CD4-positive, alpha-beta memory T cell (primary cell): ENCODE data around the gene TMA7. TPM values are rescaled to one million over a fixed set of nuclear protein-coding genes. Genes with fewer than 3 reads are reported as not detected.

Experiments
- CTCF ChIA-PET: fragments of 350-600 bp; sonication (Branson Sonifier 250); formaldehyde crosslinking; loops from one replicate; lab custom pipeline; 2021; ENCODE audit warnings: inconsistent platforms; ENCODE audit not compliant: partially characterized antibody; lab: Charles Lee
- POLR2A ChIA-PET: fragments of 350-600 bp; sonication (Branson Sonifier 250); formaldehyde crosslinking; loops from one replicate; lab custom pipeline; 2021; ENCODE audit not compliant: partially characterized antibody; lab: Charles Lee
- DNase-seq, 5 donors: peaks; one replicate each; pipeline versions ENCODE4 v3.0.0 to v3.0.0-alpha.2; 2020 to 2022; ENCODE audit warnings: mixed read lengths in 1 of 5
- H3K27ac ChIP-seq: one replicate; pipeline ENCODE4 v1.7.0; 2013; ENCODE audit warnings: low read depth, low read length
- H3K27me3 ChIP-seq: 2 replicates; pipeline ENCODE4 v1.7.0; 2013; ENCODE audit warnings: mild to moderate bottlenecking, low read length, moderate library complexity; ENCODE audit not compliant: insufficient read depth
- H3K36me3 ChIP-seq: 2 replicates; pipeline ENCODE4 v1.7.0; 2013; ENCODE audit warnings: mild to moderate bottlenecking, low read length, moderate library complexity; ENCODE audit not compliant: insufficient read depth
- H3K4me1 ChIP-seq: 2 replicates; pipeline ENCODE4 v1.7.0; 2013; ENCODE audit warnings: mild to moderate bottlenecking, low read length, moderate library complexity; ENCODE audit not compliant: insufficient read depth
- H3K4me3 ChIP-seq, 2 donors: one replicate each; pipeline ENCODE4 v1.7.0; 2013; ENCODE audit warnings: low read length in 2 of 2, mild to moderate bottlenecking in 1 of 2
- H3K9me3 ChIP-seq, 2 donors: one replicate each; pipeline ENCODE4 v1.7.0; 2013; ENCODE audit warnings: low read length in 2 of 2, control low read depth in 1 of 2; ENCODE audit not compliant: control insufficient read depth in 1 of 2
- H3K27ac Mint-ChIP-seq, 7 donors: one replicate each; pipeline ENCODE4 v1.8.0; 2020 to 2021; ENCODE audit warnings: mixed read lengths in 7 of 7, mild to moderate bottlenecking in 6 of 7, inconsistent platforms in 3 of 7, moderate library complexity in 3 of 7
- H3K27me3 Mint-ChIP-seq, 2 donors: one replicate each; pipeline ENCODE4 v1.8.0; 2020 to 2021; ENCODE audit warnings: mixed read lengths in 2 of 2
- H3K36me3 Mint-ChIP-seq, 2 donors: one replicate each; pipeline ENCODE4 v1.8.0; 2020 to 2021; ENCODE audit warnings: mixed read lengths in 2 of 2, inconsistent platforms in 1 of 2, mild to moderate bottlenecking in 1 of 2
- H3K4me1 Mint-ChIP-seq, 4 donors: one replicate each; pipeline ENCODE4 v1.8.0; 2020 to 2021; ENCODE audit warnings: mixed read lengths in 4 of 4, mild to moderate bottlenecking in 1 of 4
- H3K4me3 Mint-ChIP-seq, 8 donors: one replicate each; pipeline ENCODE4 v1.8.0; 2020 to 2021; ENCODE audit warnings: mixed read lengths in 8 of 8, mild to moderate bottlenecking in 7 of 8, moderate library complexity in 6 of 8, inconsistent platforms in 3 of 8
- H3K9me3 Mint-ChIP-seq, 8 donors: one replicate each; pipeline ENCODE4 v1.8.0; 2020 to 2021; ENCODE audit warnings: mixed read lengths in 8 of 8, mild to moderate bottlenecking in 5 of 8, inconsistent platforms in 3 of 8, moderate library complexity in 1 of 8
- intact Hi-C: fragments of 100-400 bp; cut with micrococcal nuclease; formaldehyde crosslinking; loops from one replicate; pipeline ENCODE4 v1.15.1; 2023
- polyA plus RNA-seq, 2 donors: library from polyadenylated mRNA; unstranded; fragments of 300-500 nt; fragmentation: Illumina TruSeq; gene quantifications; one replicate each; pipeline ENCODE4 v1.2.3, GENCODE V29; 2021
- total RNA-seq, 2 experiments: library from RNA; stranded (reverse); gene quantifications; one replicate each; pipeline ENCODE4 v1.2.3, GENCODE V29; 2021

The TMA7 gene
- total and polyA plus RNA-seq, 4 experiments from 2014 or later: 309 to 952 (median 537) TPM

DNA sequence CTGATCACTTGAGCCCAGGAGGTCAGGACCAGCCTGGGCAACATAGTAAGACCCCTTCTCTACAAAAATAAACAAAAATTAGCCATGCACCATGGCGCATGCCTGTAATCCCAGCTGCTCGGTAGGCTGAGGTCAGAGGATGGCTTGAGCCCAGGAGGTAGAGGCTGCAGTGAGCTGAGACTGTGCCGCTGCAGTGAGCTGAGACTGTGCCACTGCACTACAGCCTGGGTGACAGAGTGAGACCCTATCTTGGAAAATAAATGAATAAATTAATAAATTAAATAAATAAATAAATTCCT is 53.1 kb downstream of the TMA7 start:
- H3K36me3 ChIP-seq: no peaks in the 10 kb centered on the region
- Mint-ChIP-seq H3K4me3 (no peak overlapping the region), H3K4me1 (peaks cover 0 to 3% (median under 1%) of the 10 kb centered on the region in 4 donors), H3K9me3 (no peaks in the 10 kb centered on the region), H3K27me3 (no peaks in the 10 kb centered on the region), H3K36me3 (peaks cover 18 to 19% of the 10 kb centered on the region in 2 donors), H3K27ac (no peak overlapping the region)
- no peak overlapping the region for H3K4me3 ChIP-seq
- H3K4me1 ChIP-seq: no peaks in the 10 kb centered on the region
- ChIA-PET POLR2A (interaction anchor here (1.1 kb wide), 1 partner anchor 14 kb away, joined by 3 read pairs; no protein-coding TSS in a partner anchor), CTCF (no interaction called here)
- intact Hi-C loops: no loop called here
- H3K9me3 ChIP-seq: no peaks in the 10 kb centered on the region
- no peak for DNase-seq
- no peak overlapping the region for H3K27ac ChIP-seq
- no peaks in the 10 kb centered on the region for H3K27me3 ChIP-seq

Other genes with a start within 250 kb of the TMA7 start
- gene CAMP, start 216.8 kb upstream of the TMA7 start, total RNA-seq: not detected
- gene CAMP, start 216.8 kb upstream of the TMA7 start, polyA plus RNA-seq: not detected
- gene ZNF589, start 199.2 kb upstream of the TMA7 start, total RNA-seq: 10 to 100 TPM; 49.4 to 58.6 TPM
- gene ZNF589, start 199.2 kb upstream of the TMA7 start, polyA plus RNA-seq: 1 to 10 TPM; 2.7 to 6.7 TPM
- 10 to 100 TPM; 43.2 to 45.8 TPM for gene NME6, start 138.9 kb upstream of the TMA7 start, total RNA-seq
- gene NME6, start 138.9 kb upstream of the TMA7 start, polyA plus RNA-seq: 10 to 100 TPM; 56.9 to 64.2 TPM
- gene SPINK8, start 106.6 kb upstream of the TMA7 start, total RNA-seq: not detected
- gene SPINK8, start 106.6 kb upstream of the TMA7 start, polyA plus RNA-seq: not detected
- gene FBXW12, start 68.0 kb upstream of the TMA7 start, total RNA-seq: not detected
- gene FBXW12, start 68.0 kb upstream of the TMA7 start, polyA plus RNA-seq: not detected
- gene PLXNB1, start 10.2 kb upstream of the TMA7 start, total RNA-seq: 1 to 10 TPM; 2.6 to 5.0 TPM
- gene PLXNB1, start 10.2 kb upstream of the TMA7 start, polyA plus RNA-seq: under 1 TPM in 1 of 2 donors, not detected in 1; 0.48 TPM
- gene CCDC51, start 138 bp upstream of the TMA7 start, total RNA-seq: 1 to 10 TPM; 5.1 to 5.4 TPM
- gene CCDC51, start 138 bp upstream of the TMA7 start, polyA plus RNA-seq: 10 to 100 TPM in 1 of 2 donors, 1 to 10 TPM in 1; 6.6 to 13.3 TPM
- 10 to 100 TPM; 14.9 to 15.2 TPM for gene ATRIP, start 6.5 kb downstream of the TMA7 start, total RNA-seq
- gene ATRIP, start 6.5 kb downstream of the TMA7 start, polyA plus RNA-seq: 10 to 100 TPM; 11.3 to 15.4 TPM
- 100 to 1,000 TPM; 218 TPM for gene SHISA5, start 63.9 kb downstream of the TMA7 start, total RNA-seq
- 100 to 1,000 TPM; 434 to 470 TPM for gene SHISA5, start 63.9 kb downstream of the TMA7 start, polyA plus RNA-seq
- gene PFKFB4, start 116.5 kb downstream of the TMA7 start, total RNA-seq: 1 to 10 TPM; 2.6 to 2.7 TPM
- 1 to 10 TPM; 2.5 TPM for gene PFKFB4, start 116.5 kb downstream of the TMA7 start, polyA plus RNA-seq
- gene UCN2, start 123.5 kb downstream of the TMA7 start, total RNA-seq: not detected
- not detected for gene UCN2, start 123.5 kb downstream of the TMA7 start, polyA plus RNA-seq
- gene COL7A1, start 155.1 kb downstream of the TMA7 start, total RNA-seq: 1 to 10 TPM; 1.2 to 1.9 TPM
- not detected for gene COL7A1, start 155.1 kb downstream of the TMA7 start, polyA plus RNA-seq
- 10 to 100 TPM; 73.7 to 91.3 TPM for gene UQCRC1, start 169.4 kb downstream of the TMA7 start, total RNA-seq
- gene UQCRC1, start 169.4 kb downstream of the TMA7 start, polyA plus RNA-seq: 100 to 1,000 TPM; 152 to 313 TPM
- not detected for gene TMEM89, start 181.5 kb downstream of the TMA7 start, total RNA-seq
- not detected for gene TMEM89, start 181.5 kb downstream of the TMA7 start, polyA plus RNA-seq
- gene SLC26A6, start 195.2 kb downstream of the TMA7 start, total RNA-seq: 10 to 100 TPM; 31.6 to 32.4 TPM
- gene SLC26A6, start 195.2 kb downstream of the TMA7 start, polyA plus RNA-seq: 1 to 10 TPM; 3.0 to 3.5 TPM
- 1 to 10 TPM; 3.3 to 3.5 TPM for gene CELSR3, start 222.6 kb downstream of the TMA7 start, total RNA-seq
- gene CELSR3, start 222.6 kb downstream of the TMA7 start, polyA plus RNA-seq: under 1 TPM; 0.04 to 0.78 TPM
- 10 to 100 TPM; 20.1 to 21.7 TPM for gene NCKIPSD, start 245.7 kb downstream of the TMA7 start, total RNA-seq
- gene NCKIPSD, start 245.7 kb downstream of the TMA7 start, polyA plus RNA-seq: 10 to 100 TPM in 1 of 2 donors, 1 to 10 TPM in 1; 8.3 to 16.1 TPM